ENCODE data around the gene CERKL.

DNA sequence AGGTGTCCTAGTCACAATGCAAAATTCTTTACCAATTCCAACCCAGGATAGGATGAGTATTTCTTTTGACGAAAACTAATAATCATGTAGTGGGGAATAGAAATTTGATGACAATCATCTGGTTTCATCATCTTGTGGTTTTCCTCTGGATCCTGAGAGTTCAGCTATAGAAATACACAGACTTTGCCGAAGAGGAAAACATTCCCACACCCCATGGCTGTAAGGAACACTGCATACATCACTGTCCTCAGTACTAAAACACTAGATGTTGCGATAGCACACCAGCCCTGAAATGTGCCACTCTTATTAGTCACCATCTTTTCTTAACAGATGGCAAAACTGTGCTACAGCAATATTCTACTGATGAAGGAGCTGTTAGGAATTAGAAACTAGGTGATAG lies 29.4 kb downstream of the CERKL start:
- TF ChIP-seq, protein P1, sequence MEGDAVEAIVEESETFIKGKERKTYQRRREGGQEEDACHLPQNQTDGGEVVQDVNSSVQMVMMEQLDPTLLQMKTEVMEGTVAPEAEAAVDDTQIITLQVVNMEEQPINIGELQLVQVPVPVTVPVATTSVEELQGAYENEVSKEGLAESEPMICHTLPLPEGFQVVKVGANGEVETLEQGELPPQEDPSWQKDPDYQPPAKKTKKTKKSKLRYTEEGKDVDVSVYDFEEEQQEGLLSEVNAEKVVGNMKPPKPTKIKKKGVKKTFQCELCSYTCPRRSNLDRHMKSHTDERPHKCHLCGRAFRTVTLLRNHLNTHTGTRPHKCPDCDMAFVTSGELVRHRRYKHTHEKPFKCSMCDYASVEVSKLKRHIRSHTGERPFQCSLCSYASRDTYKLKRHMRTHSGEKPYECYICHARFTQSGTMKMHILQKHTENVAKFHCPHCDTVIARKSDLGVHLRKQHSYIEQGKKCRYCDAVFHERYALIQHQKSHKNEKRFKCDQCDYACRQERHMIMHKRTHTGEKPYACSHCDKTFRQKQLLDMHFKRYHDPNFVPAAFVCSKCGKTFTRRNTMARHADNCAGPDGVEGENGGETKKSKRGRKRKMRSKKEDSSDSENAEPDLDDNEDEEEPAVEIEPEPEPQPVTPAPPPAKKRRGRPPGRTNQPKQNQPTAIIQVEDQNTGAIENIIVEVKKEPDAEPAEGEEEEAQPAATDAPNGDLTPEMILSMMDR (IDR thresholded peaks at IDR 0.05; ENCODE audit: low read depth, low read length, poor library complexity, severe bottlenecking), result no peak
- no peak for TF ChIP-seq EZH2phosphoT487 (IDR thresholded peaks at IDR 0.05; ENCODE audit: borderline replicate concordance, low read length)
